Adrenal gland (tissue), 12 donors: Measurements from ENCODE around the gene THTPA. TPM values are rescaled to one million over a fixed set of nuclear protein-coding genes. Genes with fewer than 3 reads are reported as not detected.

ENCODE experiments used
- DNase-seq, 7 donors: peaks; one replicate each; pipeline ENCODE4 v3.0.0-alpha.2; 2019 to 2020
- H3K27ac ChIP-seq, 5 donors: fragments of 200-600 bp; sonication (generic) in 4 of 5; 1 replicate in 3 of 5; 2 replicates in 2 of 5; pipeline versions ENCODE4 v1.5.1 to v1.8.0; 2016 to 2020; ENCODE audit warnings: mild to moderate bottlenecking in 1 of 5
- H3K27me3 ChIP-seq: fragments of 200-600 bp; 2 replicates; pipeline ENCODE4 v1.8.0; 2021
- H3K36me3 ChIP-seq, 2 donors: fragments of 200-600 bp; replicated peaks in 1 of 2; 1 replicate in 1 of 2; 2 replicates in 1 of 2; pipeline versions ENCODE4 v1.5.1 to v1.8.0; 2018 to 2022
- H3K4me1 ChIP-seq, 2 donors: fragments of 200-600 bp; replicated peaks in 1 of 2; 1 replicate in 1 of 2; 2 replicates in 1 of 2; pipeline versions ENCODE4 v1.5.1 to v1.8.0; 2018 to 2021
- H3K4me3 ChIP-seq, 4 donors: fragments of 200-600 bp; sonication (generic) in 3 of 4; one replicate each; pipeline ENCODE4 v1.5.1; 2016 to 2018
- H3K9me3 ChIP-seq, 3 donors: fragments of 200-600 bp; sonication (generic) in 1 of 3; replicated peaks in 1 of 3; 1 replicate in 2 of 3; 2 replicates in 1 of 3; pipeline versions ENCODE4 v1.5.1 to v1.8.0; 2016 to 2021
- POLR2A ChIP-seq, 2 donors: fragments of 450-650 bp; IDR thresholded peaks; one replicate each; pipeline ENCODE4 v1.6.1; 2017; ENCODE audit warnings: antibody characterized with exemption in 2 of 2, mild to moderate bottlenecking in 2 of 2, moderate library complexity in 1 of 2
- WGBS, 4 donors: extraction: QIAGEN DNeasy Blood & Tissue Kit in 2 of 4; methylation state at CpG; one replicate each; pipeline versions ENCODE4 v1.1.5 to v1.1.7; 2013 to 2017; 5-methylcytosine and 5-hydroxymethylcytosine counted together
- intact Hi-C, 2 donors: fragments of 100-400 bp; cut with DNase I; formaldehyde crosslinking; loops; one replicate each; pipeline versions ENCODE4 v1.14.1 to v1.15.0; 2022 to 2023
- polyA plus RNA-seq, 3 donors: library from polyadenylated mRNA; stranded (reverse); fragments of 200-250 nt in 2 of 3; fragments of 350-450 nt in 1 of 3; fragmentation: Illumina TruSeq in 1 of 3; extraction: RNeasy Lipid Tissue Mini Kit (QIAGEN cat#74804) in 1 of 3; gene quantifications; one replicate each; pipeline ENCODE4 v1.2.3, GENCODE V29; 2013 to 2014
- total RNA-seq, 9 donors: library from RNA; depleted of rRNA in 4 of 9; stranded (reverse); fragments of >200 nt in 4 of 9; fragments of 120-200 nt in 1 of 9; fragmentation: NEBNext Ultra II Directional in 1 of 9; extraction: Animal tissue kit (Norgen Biotek cat#: 25700) in 1 of 9; gene quantifications; one replicate each; pipeline versions ENCODE4 v1.1.0 to v1.2.4, GENCODE V29; 2013 to 2023
- TF ChIP-seq, protein P1 (sequence below), 6 experiments: fragments of 450-650 bp in 4 of 6; fragments of 200-600 bp in 2 of 6; sonication (generic) in 1 of 6; IDR thresholded peaks; 1 replicate in 5 of 6; 2 replicates in 1 of 6; pipeline versions ENCODE4 v1.5.1 to v1.8.0; 2016 to 2021; ENCODE audit warnings: antibody characterized with exemption in 6 of 6, mild to moderate bottlenecking in 2 of 6, moderate library complexity in 1 of 6
- donor health status: healthy with polysubstance abuse.
- donor health status: Bipolar disorder and iron deficiency.
- donor health status: DM: yes; HTN: yes; CAD: no.
- donor health status: DM: no; HTN: no; CAD: no.
- donor health status: DM: no; HTN: no; CAD: no.
- donor health status: DM: yes; HTN: yes; CAD: no.

The THTPA gene
- total and polyA plus RNA-seq, 12 donors, result 11.2 to 41.7 (median 27.2) TPM

DNA sequence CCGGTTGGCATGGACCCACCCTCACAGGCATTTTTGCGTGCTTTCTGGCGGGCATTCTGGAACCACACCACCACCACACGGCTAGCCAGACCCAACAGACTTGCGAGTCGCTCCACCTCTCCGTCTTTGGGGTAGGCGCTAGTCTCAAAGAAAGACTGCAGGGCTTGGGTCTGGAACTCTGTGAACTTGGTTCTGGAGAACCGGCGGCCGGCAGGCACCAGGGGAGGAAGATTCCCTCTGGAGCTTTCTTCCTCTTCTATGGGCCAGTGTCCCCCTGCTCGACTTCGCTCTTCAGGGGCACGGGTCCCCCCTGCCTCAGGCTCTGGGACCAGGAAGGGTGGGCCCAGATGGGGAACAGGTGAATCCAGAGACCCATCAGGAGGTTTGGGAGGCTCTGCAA lies 31.1 kb upstream of the THTPA start:
- 88 to 96% (median 92%) methylated on average over 3 to 14 of the region's 14 CpGs for WGBS, 4 donors
- H3K36me3 ChIP-seq, result no peaks in the 10 kb centered on the region
- TF ChIP-seq, protein P1, sequence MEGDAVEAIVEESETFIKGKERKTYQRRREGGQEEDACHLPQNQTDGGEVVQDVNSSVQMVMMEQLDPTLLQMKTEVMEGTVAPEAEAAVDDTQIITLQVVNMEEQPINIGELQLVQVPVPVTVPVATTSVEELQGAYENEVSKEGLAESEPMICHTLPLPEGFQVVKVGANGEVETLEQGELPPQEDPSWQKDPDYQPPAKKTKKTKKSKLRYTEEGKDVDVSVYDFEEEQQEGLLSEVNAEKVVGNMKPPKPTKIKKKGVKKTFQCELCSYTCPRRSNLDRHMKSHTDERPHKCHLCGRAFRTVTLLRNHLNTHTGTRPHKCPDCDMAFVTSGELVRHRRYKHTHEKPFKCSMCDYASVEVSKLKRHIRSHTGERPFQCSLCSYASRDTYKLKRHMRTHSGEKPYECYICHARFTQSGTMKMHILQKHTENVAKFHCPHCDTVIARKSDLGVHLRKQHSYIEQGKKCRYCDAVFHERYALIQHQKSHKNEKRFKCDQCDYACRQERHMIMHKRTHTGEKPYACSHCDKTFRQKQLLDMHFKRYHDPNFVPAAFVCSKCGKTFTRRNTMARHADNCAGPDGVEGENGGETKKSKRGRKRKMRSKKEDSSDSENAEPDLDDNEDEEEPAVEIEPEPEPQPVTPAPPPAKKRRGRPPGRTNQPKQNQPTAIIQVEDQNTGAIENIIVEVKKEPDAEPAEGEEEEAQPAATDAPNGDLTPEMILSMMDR (IDR thresholded peaks at IDR 0.05), result no peak
- no peak for TF ChIP-seq POLR2A (IDR thresholded peaks at IDR 0.05)
- H3K4me3 ChIP-seq, result no peak overlapping the region
- intact Hi-C loops, result no loop called here
- H3K9me3 ChIP-seq, result no peaks in the 10 kb centered on the region
- H3K4me1 ChIP-seq, result no peaks in the 10 kb centered on the region
- no peak overlapping the region for H3K27ac ChIP-seq
- DNase-seq, result no peak
- H3K27me3 ChIP-seq, result no peaks in the 10 kb centered on the region

DNA sequence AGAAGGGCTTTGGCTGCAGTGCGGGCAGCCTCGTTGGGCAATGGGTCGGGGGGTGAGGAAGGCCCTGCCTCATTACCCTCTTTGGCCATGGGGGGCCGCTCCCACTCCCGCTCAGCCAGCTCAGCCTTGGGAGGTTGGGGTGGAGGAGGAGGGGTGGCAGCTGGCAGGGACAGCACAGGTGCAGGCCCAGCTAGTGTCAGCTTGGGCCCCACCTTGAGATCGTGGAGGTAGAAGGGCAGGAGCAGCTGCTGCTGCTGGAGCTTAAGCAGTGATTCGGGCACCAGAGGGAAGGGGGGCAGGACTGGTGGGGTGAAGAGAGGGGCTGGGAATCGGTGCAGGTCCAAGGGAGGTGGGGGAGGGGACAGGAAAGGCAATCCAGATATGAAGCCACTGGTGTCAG lies 30.5 kb upstream of the THTPA start:
- no peak for DNase-seq
- H3K27me3 ChIP-seq, result no peaks in the 10 kb centered on the region
- H3K4me1 ChIP-seq, result no peaks in the 10 kb centered on the region
- no peak overlapping the region for H3K4me3 ChIP-seq
- TF ChIP-seq POLR2A (IDR thresholded peaks at IDR 0.05), result no peak
- TF ChIP-seq, protein P1 (IDR thresholded peaks at IDR 0.05), result no peak
- 78 to 89% (median 86%) methylated on average over 5 to 8 of the region's 8 CpGs for WGBS, 4 donors
- no peaks in the 10 kb centered on the region for H3K9me3 ChIP-seq
- intact Hi-C loops, result no loop called here
- H3K36me3 ChIP-seq, result no peaks in the 10 kb centered on the region
- H3K27ac ChIP-seq, result no peak overlapping the region

DNA sequence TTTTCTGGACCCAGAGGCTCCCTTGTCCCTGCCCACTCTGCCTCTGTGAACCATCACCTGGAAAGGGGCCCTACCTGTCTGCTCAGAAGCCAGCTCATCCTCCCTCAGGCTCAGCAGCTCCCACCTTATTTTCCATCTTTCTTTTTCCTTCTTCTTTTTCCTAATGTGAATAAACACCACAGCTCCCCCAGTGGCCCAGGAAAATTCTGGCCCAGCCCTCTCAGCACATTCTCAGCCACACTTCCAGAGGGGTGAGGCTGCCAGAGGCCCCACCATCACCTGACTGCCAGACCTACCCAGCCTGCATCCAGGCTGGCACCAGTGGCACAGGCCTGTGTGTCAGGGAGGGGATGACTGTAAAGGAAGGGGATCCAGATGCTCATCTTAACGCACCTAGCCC lies 27.5 kb upstream of the THTPA start:
- Histone ChIP-seq H3K36me3 (no peaks in the 10 kb centered on the region), H3K9me3 (no peaks in the 10 kb centered on the region), H3K27me3 (no peaks in the 10 kb centered on the region), H3K4me3 (no peak overlapping the region), H3K4me1 (no peaks in the 10 kb centered on the region), H3K27ac (no peak overlapping the region)
- TF ChIP-seq POLR2A (IDR thresholded peaks at IDR 0.05), result no peak
- TF ChIP-seq, protein P1 (IDR thresholded peaks at IDR 0.05), result no peak
- 78 to 93% (median 91%) methylated on average over 1 of the region's 1 CpG for WGBS, 4 donors
- no peak for DNase-seq
- intact Hi-C loops, result no loop called here

DNA sequence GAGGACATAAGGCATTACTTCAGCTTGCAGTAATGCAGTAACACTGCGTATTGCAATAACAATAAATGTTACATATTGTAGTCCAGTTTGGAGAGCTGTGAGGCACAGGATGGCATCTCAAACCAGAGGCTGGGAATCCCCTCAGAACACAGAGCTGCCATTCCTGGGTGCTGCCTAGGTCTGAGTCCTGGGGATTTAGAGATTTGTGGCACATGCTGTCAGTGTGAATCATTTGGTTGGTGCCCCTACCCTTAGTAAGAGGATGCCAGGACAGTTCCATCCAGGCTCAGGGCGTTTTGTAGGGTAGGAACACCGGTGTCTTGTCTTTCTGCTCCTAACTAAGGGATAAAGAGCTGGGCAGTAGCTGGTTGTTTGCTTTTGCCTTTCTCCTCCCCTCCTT lies 27.1 kb upstream of the THTPA start:
- 77 to 79% (median 78%) methylated on average over 3 of the region's 3 CpGs for WGBS, 4 donors
- intact Hi-C loops, result no loop called here

More for the DNA sequence above, 27.1 kb upstream of the THTPA start:
- no peak for DNase-seq
- H3K27ac ChIP-seq, result no peak overlapping the region
- H3K9me3 ChIP-seq, result no peaks in the 10 kb centered on the region
- no peaks in the 10 kb centered on the region for H3K4me1 ChIP-seq
- H3K4me3 ChIP-seq, result no peak overlapping the region
- TF ChIP-seq, protein P1 (IDR thresholded peaks at IDR 0.05), result no peak
- TF ChIP-seq POLR2A (IDR thresholded peaks at IDR 0.05), result no peak
- H3K36me3 ChIP-seq, result no peaks in the 10 kb centered on the region
- H3K27me3 ChIP-seq, result no peaks in the 10 kb centered on the region
